ENCODE data around the gene CX3CL1. TPM values are rescaled to one million over a fixed set of nuclear protein-coding genes. Genes with fewer than 3 reads are reported as not detected.
"Not testable (repeated sequence)": the region's sequence is repeated elsewhere in the genome, so short reads cannot be mapped to it uniquely, and the experiment has no call there.

Gene CX3CL1
- total and polyA plus RNA-seq, 2 donors (not counting 3 experiments of a cell fraction or from before 2014, with no cell fraction given): 2.0 to 2.3 TPM

GRCh38 chr16:57396786-57397185 is 24.5 kb downstream of the CX3CL1 start:
- no peak overlapping the region for H2AFZ ChIP-seq (ENCODE audit: low read depth, low read length)
- BruUV-seq (replicated peaks): no TSS peak
- no peak overlapping the region for H3K4me3 ChIP-seq (replicated peaks in 1 of 3; ENCODE audit: insufficient read depth in 1 of 3, low read depth in 1 of 3, low read length in 3 of 3)
- no peaks in the 10 kb centered on the region for H3K79me2 ChIP-seq (ENCODE audit: control insufficient read depth, insufficient read depth, low read length)
- ChIA-PET CTCF (no interaction called here), POLR2A (no interaction called here)
- H3K27me3 ChIP-seq (ENCODE audit: control insufficient read depth in 2 of 2, insufficient read depth in 2 of 2, low read length in 2 of 2): peaks cover 2 to 6% of the 10 kb centered on the region in 2 experiments
- dilution Hi-C loops (cut with MboI; ENCODE audit: extremely low pct_ligation_motif_present, low sequenced_read_pairs): no loop called here
- no peaks in the 10 kb centered on the region for H3K9me1 ChIP-seq (replicated peaks; ENCODE audit: control insufficient read depth, extremely low read depth, insufficient read depth, low read length)
- DNase-seq (ENCODE audit: low read depth, low spot score) (no peak), FAIRE-seq (no peak)
- H3K9me3 ChIP-seq (replicated peaks; ENCODE audit: control insufficient read depth, insufficient read depth, low read length): no peaks in the 10 kb centered on the region
- no peaks in the 10 kb centered on the region for H4K20me1 ChIP-seq (replicated peaks; ENCODE audit: control insufficient read depth, extremely low read depth, insufficient read depth, low read length)
- no peak overlapping the region for H3K4me2 ChIP-seq (ENCODE audit: insufficient read depth, low read length)
- intact Hi-C loops (cut with micrococcal nuclease): no loop called here
- no peaks in the 10 kb centered on the region for H3K4me1 ChIP-seq (ENCODE audit: control insufficient read depth, extremely low read depth, insufficient read depth, low read length)
- no peak for TF ChIP-seq POLR2A (IDR thresholded peaks at IDR 0.05; ENCODE audit: low read depth, low read length)
- no peak for TF ChIP-seq FOS (IDR thresholded peaks at IDR 0.05; ENCODE audit: borderline replicate concordance, insufficient read depth, low read length)
- TF ChIP-seq GATA2 (IDR thresholded peaks at IDR 0.05; ENCODE audit: insufficient read depth, insufficient read length, low read depth, low read length): no peak
- no peak for TF ChIP-seq JUN (IDR thresholded peaks at IDR 0.05; ENCODE audit: borderline replicate concordance, insufficient read depth, insufficient read length, low read depth)
- no peak for TF ChIP-seq POLR2AphosphoS5 (IDR thresholded peaks at IDR 0.05; ENCODE audit: insufficient read depth, low read depth, low read length)
- TF ChIP-seq EZH2 (IDR thresholded peaks at IDR 0.05; ENCODE audit: borderline replicate concordance, low read depth, low read length, severe bottlenecking): no peak
- TF ChIP-seq CTCF (IDR thresholded peaks at IDR 0.05; ENCODE audit: extremely low read depth in 1 of 2, insufficient read depth in 1 of 2, low read depth in 1 of 2, low read length in 2 of 2): no peak
- no peak for TF ChIP-seq MYC (IDR thresholded peaks at IDR 0.05; ENCODE audit: low read depth, low read length)
- no peak overlapping the region for H3K27ac ChIP-seq (ENCODE audit: insufficient read depth, low read depth, low read length)
- no peak overlapping the region for H3K9ac ChIP-seq (replicated peaks; ENCODE audit: extremely low read depth, insufficient read depth, low read length)
- H3K36me3 ChIP-seq (ENCODE audit: control insufficient read depth in 2 of 2, extremely low read depth in 1 of 2, insufficient read depth in 2 of 2, low read length in 2 of 2): no peaks in the 10 kb centered on the region

GRCh38 chr16:57397493-57397892 is 25.2 kb downstream of the CX3CL1 start:
- H3K79me2 ChIP-seq (ENCODE audit: control insufficient read depth, insufficient read depth, low read length); dilution Hi-C loops (cut with MboI; ENCODE audit: extremely low pct_ligation_motif_present, low sequenced_read_pairs); H3K9me3 ChIP-seq (replicated peaks; ENCODE audit: control insufficient read depth, insufficient read depth, low read length); DNase-seq (ENCODE audit: low read depth, low spot score); BruUV-seq (replicated peaks); FAIRE-seq; H3K9ac ChIP-seq (replicated peaks; ENCODE audit: extremely low read depth, insufficient read depth, low read length); H3K27ac ChIP-seq (ENCODE audit: insufficient read depth, low read depth, low read length); CTCF ChIA-PET; POLR2A ChIA-PET; H3K9me1 ChIP-seq (replicated peaks; ENCODE audit: control insufficient read depth, extremely low read depth, insufficient read depth, low read length); intact Hi-C loops (cut with micrococcal nuclease); H3K4me3 ChIP-seq (replicated peaks in 1 of 3; ENCODE audit: insufficient read depth in 1 of 3, low read depth in 1 of 3, low read length in 3 of 3); H3K4me1 ChIP-seq (ENCODE audit: control insufficient read depth, extremely low read depth, insufficient read depth, low read length); H3K36me3 ChIP-seq (ENCODE audit: control insufficient read depth in 2 of 2, extremely low read depth in 1 of 2, insufficient read depth in 2 of 2, low read length in 2 of 2); H3K4me2 ChIP-seq (ENCODE audit: insufficient read depth, low read length); H4K20me1 ChIP-seq (replicated peaks; ENCODE audit: control insufficient read depth, extremely low read depth, insufficient read depth, low read length); H3K27me3 ChIP-seq (ENCODE audit: control insufficient read depth in 2 of 2, insufficient read depth in 2 of 2, low read length in 2 of 2); H2AFZ ChIP-seq (ENCODE audit: low read depth, low read length): not testable (repeated sequence)

All from endothelial cell of umbilical vein (primary cell).